Chondrocyte (in vitro differentiated cells): Measurements from ENCODE around the gene SRL. TPM values are rescaled to one million over a fixed set of nuclear protein-coding genes. Genes with fewer than 3 reads are reported as not detected.
A peak's percentile ranks its signal among the peaks of the same experiment; 100 is the strongest.
"Not testable (repeated sequence)": the region's sequence is repeated elsewhere in the genome, so short reads cannot be mapped to it uniquely, and the experiment has no call there.

Experiments
- DNase-seq: peaks from one replicate; pipeline ENCODE4 v3.0.0; 2021; ENCODE audit warnings: mixed read lengths, low spot score
- H3K27ac Mint-ChIP-seq: one replicate; pipeline ENCODE4 v1.8.0; 2021; ENCODE audit warnings: mild to moderate bottlenecking, moderate library complexity, mixed read lengths; ENCODE audit not compliant: unreplicated experiment
- H3K27me3 Mint-ChIP-seq: 2 replicates; pipeline ENCODE4 v1.8.0; 2021; ENCODE audit warnings: low read depth, mixed read lengths
- H3K36me3 Mint-ChIP-seq: 2 replicates; pipeline ENCODE4 v1.8.0; 2021; ENCODE audit warnings: low read depth, mixed read lengths
- H3K4me1 Mint-ChIP-seq: 2 replicates; pipeline ENCODE4 v1.8.0; 2021; ENCODE audit warnings: low read depth, mild to moderate bottlenecking, mixed read lengths
- H3K4me3 Mint-ChIP-seq: one replicate; pipeline ENCODE4 v1.8.0; 2021; ENCODE audit warnings: mild to moderate bottlenecking, moderate library complexity, mixed read lengths; ENCODE audit not compliant: unreplicated experiment
- H3K9me3 Mint-ChIP-seq: 2 replicates; pipeline ENCODE4 v1.8.0; 2021; ENCODE audit warnings: low read depth, mixed read lengths
- total RNA-seq: library from RNA; stranded (reverse); gene quantifications from 3 replicates; pipeline ENCODE4 v1.2.1, GENCODE V29; 2021
- TF ChIP-seq, protein P1 (sequence below): fragments of 200-600 bp; sonication (generic); IDR thresholded peaks from 2 replicates; pipeline ENCODE4 v1.5.0; 2021; ENCODE audit warnings: antibody characterized with exemption, mild to moderate bottlenecking, moderate library complexity

SRL gene
- total RNA-seq, 1 donor from 2014 or later = not detected

GRCh38 chr16:4159726-4160125 is 82.2 kb downstream of the SRL start:
- H3K36me3 Mint-ChIP-seq = no peaks in the 10 kb centered on the region
- no peaks in the 10 kb centered on the region for H3K4me1 Mint-ChIP-seq
- no peaks in the 10 kb centered on the region for H3K9me3 Mint-ChIP-seq
- H3K27ac Mint-ChIP-seq = no peak overlapping the region
- peak; percentile 52 for DNase-seq
- TF ChIP-seq, protein P1, sequence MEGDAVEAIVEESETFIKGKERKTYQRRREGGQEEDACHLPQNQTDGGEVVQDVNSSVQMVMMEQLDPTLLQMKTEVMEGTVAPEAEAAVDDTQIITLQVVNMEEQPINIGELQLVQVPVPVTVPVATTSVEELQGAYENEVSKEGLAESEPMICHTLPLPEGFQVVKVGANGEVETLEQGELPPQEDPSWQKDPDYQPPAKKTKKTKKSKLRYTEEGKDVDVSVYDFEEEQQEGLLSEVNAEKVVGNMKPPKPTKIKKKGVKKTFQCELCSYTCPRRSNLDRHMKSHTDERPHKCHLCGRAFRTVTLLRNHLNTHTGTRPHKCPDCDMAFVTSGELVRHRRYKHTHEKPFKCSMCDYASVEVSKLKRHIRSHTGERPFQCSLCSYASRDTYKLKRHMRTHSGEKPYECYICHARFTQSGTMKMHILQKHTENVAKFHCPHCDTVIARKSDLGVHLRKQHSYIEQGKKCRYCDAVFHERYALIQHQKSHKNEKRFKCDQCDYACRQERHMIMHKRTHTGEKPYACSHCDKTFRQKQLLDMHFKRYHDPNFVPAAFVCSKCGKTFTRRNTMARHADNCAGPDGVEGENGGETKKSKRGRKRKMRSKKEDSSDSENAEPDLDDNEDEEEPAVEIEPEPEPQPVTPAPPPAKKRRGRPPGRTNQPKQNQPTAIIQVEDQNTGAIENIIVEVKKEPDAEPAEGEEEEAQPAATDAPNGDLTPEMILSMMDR = no peak
- peaks cover 4% of the 10 kb centered on the region for H3K27me3 Mint-ChIP-seq
- H3K4me3 Mint-ChIP-seq = no peak overlapping the region

GRCh38 chr16:4158143-4159093 is 83.5 kb downstream of the SRL start:
- Mint-ChIP-seq H3K4me1 (no peaks in the 10 kb centered on the region), H3K27ac (no peak overlapping the region), H3K9me3 (no peaks in the 10 kb centered on the region), H3K4me3 (no peak overlapping the region), H3K27me3 (peaks cover 4% of the 10 kb centered on the region), H3K36me3 (no peaks in the 10 kb centered on the region)
- TF ChIP-seq, protein P1 = no peak
- DNase-seq = peak; percentile 10

DNA sequence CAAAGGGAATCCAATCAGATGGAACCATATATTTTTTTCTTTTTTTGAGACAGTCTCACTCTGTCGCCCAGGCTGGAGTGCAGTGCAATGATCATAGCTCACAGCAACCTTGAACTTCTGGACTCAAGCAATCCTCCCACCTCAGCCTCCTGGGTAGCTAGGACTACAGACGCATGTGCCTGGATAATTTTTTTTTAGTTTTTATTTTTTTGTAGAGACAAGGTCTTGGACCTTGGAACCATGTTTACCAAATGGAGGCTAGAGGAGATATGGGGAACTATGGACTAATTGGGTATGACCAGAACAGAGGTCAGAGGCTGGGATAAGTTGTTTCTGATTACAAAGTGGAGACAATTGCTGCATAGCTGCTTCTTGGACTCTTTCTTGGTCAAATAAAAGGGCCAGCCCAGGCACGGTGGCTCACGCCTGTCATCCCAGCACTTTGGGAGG is 84.5 kb downstream of the SRL start:
- TF ChIP-seq, protein P1 = no peak
- Mint-ChIP-seq H3K27ac (no peak overlapping the region), H3K27me3 (peaks cover 4% of the 10 kb centered on the region), H3K36me3 (no peaks in the 10 kb centered on the region), H3K9me3 (no peaks in the 10 kb centered on the region), H3K4me3 (no peak overlapping the region), H3K4me1 (no peaks in the 10 kb centered on the region)
- DNase-seq = peak; percentile 11

- H3K4me1 Mint-ChIP-seq = not testable (repeated sequence)
These were observed 85.4 kb downstream of the SRL start for GRCh38 chr16:4156503-4156902.

DNA sequence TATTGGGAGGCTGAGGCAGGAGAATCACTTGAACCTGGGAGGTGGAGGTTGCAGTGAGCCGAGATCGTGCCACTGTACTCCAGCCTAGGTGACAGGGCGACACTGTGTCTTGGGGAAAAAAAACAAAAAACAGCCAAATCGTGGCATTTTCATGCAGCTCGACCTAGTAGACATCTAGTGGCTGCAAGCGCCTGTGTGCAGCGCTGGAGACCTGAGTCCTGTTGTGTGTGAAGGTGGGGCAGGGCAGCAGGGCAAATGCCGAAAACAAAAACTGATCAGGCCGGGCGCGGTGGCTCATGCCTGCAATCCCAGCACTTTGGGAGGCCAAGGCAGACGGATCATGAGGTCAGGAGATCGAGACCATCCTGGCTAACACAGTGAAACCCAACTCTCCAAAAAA is 88.5 kb downstream of the SRL start:
- not testable (repeated sequence) for DNase-seq, H3K4me3 Mint-ChIP-seq, H3K9me3 Mint-ChIP-seq, H3K36me3 Mint-ChIP-seq, H3K4me1 Mint-ChIP-seq, H3K27ac Mint-ChIP-seq, H3K27me3 Mint-ChIP-seq

More at GRCh38 chr16:4156503-4156902, 85.4 kb downstream of the SRL start:
- not testable (repeated sequence) for H3K36me3 Mint-ChIP-seq, H3K4me3 Mint-ChIP-seq, H3K27me3 Mint-ChIP-seq, H3K9me3 Mint-ChIP-seq, H3K27ac Mint-ChIP-seq, DNase-seq

DNA sequence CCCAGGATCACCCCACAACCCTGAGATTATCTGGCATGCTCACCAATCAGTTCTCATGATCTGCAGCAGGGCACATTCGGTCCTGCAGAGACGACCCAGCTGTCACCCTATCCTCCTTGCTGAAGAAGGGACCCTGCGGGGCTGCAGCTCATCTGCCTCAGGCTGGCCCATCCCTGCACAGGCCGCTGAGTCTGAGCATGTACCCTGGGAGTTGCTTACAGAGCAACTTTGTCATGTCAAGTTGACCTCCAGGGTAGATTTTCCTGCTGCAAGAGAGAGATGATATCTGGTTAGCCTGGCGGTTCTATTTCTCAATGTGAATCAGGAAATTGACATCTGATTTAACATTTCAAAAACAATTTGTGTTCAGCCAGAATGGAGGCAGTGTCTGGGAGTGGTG is 89.6 kb downstream of the SRL start:
- no peaks in the 10 kb centered on the region for H3K9me3 Mint-ChIP-seq

More for the DNA sequence above, 89.6 kb downstream of the SRL start:
- TF ChIP-seq, protein P1 = no peak
- Mint-ChIP-seq H3K4me3 (no peak overlapping the region), H3K36me3 (no peaks in the 10 kb centered on the region), H3K27me3 (peaks cover 2% of the 10 kb centered on the region), H3K27ac (no peak overlapping the region), H3K4me1 (no peaks in the 10 kb centered on the region)
- no peak for DNase-seq
